Osteoblast (primary cell): Measurements from ENCODE around the gene DGKZ. TPM values are rescaled to one million over a fixed set of nuclear protein-coding genes. Genes with fewer than 3 reads are reported as not detected.
A peak's percentile ranks its signal among the peaks of the same experiment; 100 is the strongest.

Experiments used
- DNase-seq: peaks from one replicate; pipeline ENCODE4 v3.0.0; 2011; ENCODE audit warnings: low spot score, mixed read lengths; ENCODE audit not compliant: insufficient read length; ENCODE audit errors: missing footprints
- H2AFZ ChIP-seq: 2 replicates; pipeline ENCODE4 v1.6.0; 2011; ENCODE audit warnings: mild to moderate bottlenecking, low read length
- H3K27ac ChIP-seq: 2 replicates; pipeline ENCODE4 v1.5.1; 2011; ENCODE audit warnings: mild to moderate bottlenecking, low read depth, low read length, moderate library complexity
- H3K27me3 ChIP-seq: 2 replicates; pipeline ENCODE4 v1.6.0; 2012; ENCODE audit warnings: mild to moderate bottlenecking, control low read depth, inconsistent platforms, low read length, moderate library complexity; ENCODE audit not compliant: insufficient read depth
- H3K36me3 ChIP-seq: 2 replicates; pipeline ENCODE4 v1.5.1; 2011; ENCODE audit warnings: mild to moderate bottlenecking, low read length, control low read depth, moderate library complexity; ENCODE audit not compliant: insufficient read depth
- H3K4me1 ChIP-seq: 2 replicates; pipeline ENCODE4 v1.5.1; 2011; ENCODE audit warnings: mild to moderate bottlenecking, low read length, control low read depth, moderate library complexity; ENCODE audit not compliant: insufficient read depth
- H3K4me2 ChIP-seq: 2 replicates; pipeline ENCODE4 v1.6.0; 2011; ENCODE audit warnings: mild to moderate bottlenecking, low read length; ENCODE audit not compliant: insufficient read depth
- H3K4me3 ChIP-seq: fragments of 200-600 bp; sonication (generic); 3 replicates; pipeline ENCODE4 v1.5.1; 2012; ENCODE audit warnings: mild to moderate bottlenecking, low read length, inconsistent platforms; ENCODE audit not compliant: insufficient read depth
- H3K79me2 ChIP-seq: 2 replicates; pipeline ENCODE4 v1.6.0; 2012; ENCODE audit warnings: mild to moderate bottlenecking, low read length, control low read depth, inconsistent platforms; ENCODE audit not compliant: insufficient read depth
- H3K9me3 ChIP-seq: 2 replicates; pipeline ENCODE4 v1.5.1; 2011; ENCODE audit warnings: low read depth, low read length, control low read depth
- H4K20me1 ChIP-seq: 2 replicates; pipeline ENCODE4 v1.6.0; 2012; ENCODE audit warnings: mild to moderate bottlenecking, low read length, control low read depth; ENCODE audit not compliant: insufficient read depth
- total RNA-seq: library from RNA; depleted of rRNA; stranded (reverse); fragments of >200 nt; gene quantifications from 2 replicates; pipeline ENCODE4 v1.2.3, GENCODE V29; 2012
- TF ChIP-seq, protein P1 (sequence below): IDR thresholded peaks from 2 replicates; pipeline ENCODE4 v1.5.1; 2011; ENCODE audit warnings: mild to moderate bottlenecking, low read depth, low read length, moderate library complexity; ENCODE audit errors: extremely low read depth

Gene DGKZ
- total RNA-seq, 1 donor = 52.5 TPM

DNA sequence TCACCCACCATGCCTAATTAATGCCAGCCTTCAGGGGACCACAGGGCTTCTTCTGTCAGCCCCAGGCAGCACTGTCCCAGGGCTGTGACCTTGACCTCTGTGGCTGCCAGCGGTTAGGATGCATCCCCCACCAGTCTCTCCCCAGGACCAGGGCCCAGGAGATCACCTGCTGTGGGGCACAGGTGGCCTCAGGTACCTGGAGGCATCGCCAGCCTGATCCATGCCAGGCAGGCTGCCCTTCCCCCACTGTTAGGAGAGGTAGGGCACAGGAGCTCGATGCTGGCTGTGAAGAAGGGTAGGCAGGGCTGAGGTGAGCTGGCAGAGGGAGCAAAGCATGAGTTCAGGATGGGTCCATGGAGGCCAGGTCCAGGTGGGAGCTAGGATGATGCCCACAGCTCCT, 17.5 kb downstream of the DGKZ start:
- H3K9me3 ChIP-seq = no peaks in the 10 kb centered on the region
- no peak overlapping the region for H3K4me3 ChIP-seq
- H3K27me3 ChIP-seq = no peaks in the 10 kb centered on the region
- H3K4me2 ChIP-seq = no peak overlapping the region
- H3K79me2 ChIP-seq = peaks cover 41% of the 10 kb centered on the region
- H3K36me3 ChIP-seq = peaks cover 11% of the 10 kb centered on the region
- no peak overlapping the region for H2AFZ ChIP-seq
- peaks cover 24% of the 10 kb centered on the region for H4K20me1 ChIP-seq
- no peak for DNase-seq
- no peak overlapping the region for H3K27ac ChIP-seq
- TF ChIP-seq, protein P1, sequence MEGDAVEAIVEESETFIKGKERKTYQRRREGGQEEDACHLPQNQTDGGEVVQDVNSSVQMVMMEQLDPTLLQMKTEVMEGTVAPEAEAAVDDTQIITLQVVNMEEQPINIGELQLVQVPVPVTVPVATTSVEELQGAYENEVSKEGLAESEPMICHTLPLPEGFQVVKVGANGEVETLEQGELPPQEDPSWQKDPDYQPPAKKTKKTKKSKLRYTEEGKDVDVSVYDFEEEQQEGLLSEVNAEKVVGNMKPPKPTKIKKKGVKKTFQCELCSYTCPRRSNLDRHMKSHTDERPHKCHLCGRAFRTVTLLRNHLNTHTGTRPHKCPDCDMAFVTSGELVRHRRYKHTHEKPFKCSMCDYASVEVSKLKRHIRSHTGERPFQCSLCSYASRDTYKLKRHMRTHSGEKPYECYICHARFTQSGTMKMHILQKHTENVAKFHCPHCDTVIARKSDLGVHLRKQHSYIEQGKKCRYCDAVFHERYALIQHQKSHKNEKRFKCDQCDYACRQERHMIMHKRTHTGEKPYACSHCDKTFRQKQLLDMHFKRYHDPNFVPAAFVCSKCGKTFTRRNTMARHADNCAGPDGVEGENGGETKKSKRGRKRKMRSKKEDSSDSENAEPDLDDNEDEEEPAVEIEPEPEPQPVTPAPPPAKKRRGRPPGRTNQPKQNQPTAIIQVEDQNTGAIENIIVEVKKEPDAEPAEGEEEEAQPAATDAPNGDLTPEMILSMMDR = no peak
- peaks cover 33% of the 10 kb centered on the region for H3K4me1 ChIP-seq

DNA sequence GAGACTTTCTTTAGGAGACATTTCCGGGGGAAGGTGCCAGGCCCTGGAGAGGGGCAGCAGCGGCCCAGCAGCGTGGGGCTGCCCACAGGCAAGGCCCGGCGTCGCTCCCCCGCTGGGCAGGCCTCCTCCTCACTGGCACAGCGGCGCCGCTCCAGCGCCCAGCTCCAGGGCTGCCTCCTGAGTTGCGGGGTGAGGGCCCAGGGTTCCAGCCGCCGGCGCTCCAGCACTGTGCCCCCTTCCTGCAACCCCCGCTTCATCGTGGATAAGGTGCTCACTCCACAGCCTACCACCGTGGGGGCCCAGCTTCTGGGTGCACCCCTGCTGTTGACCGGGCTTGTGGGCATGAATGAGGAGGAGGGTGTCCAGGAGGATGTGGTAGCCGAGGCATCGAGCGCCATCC, 19.0 kb downstream of the DGKZ start:
- Histone ChIP-seq H3K36me3 (peaks cover 18% of the 10 kb centered on the region), H2AFZ (no peak overlapping the region), H3K4me1 (peaks cover 27% of the 10 kb centered on the region), H4K20me1 (peaks cover 26% of the 10 kb centered on the region), H3K27ac (no peak overlapping the region), H3K79me2 (peaks cover 36% of the 10 kb centered on the region), H3K4me3 (no peak overlapping the region), H3K9me3 (no peaks in the 10 kb centered on the region), H3K27me3 (no peaks in the 10 kb centered on the region), H3K4me2 (no peak overlapping the region)
- DNase-seq = no peak
- TF ChIP-seq, protein P1 = no peak

GRCh38 chr11:46366661-46367161, 19.4 kb downstream of the DGKZ start:
- H4K20me1 ChIP-seq = peaks cover 26% of the 10 kb centered on the region
- TF ChIP-seq, protein P1 = no peak
- H3K79me2 ChIP-seq = peaks cover 34% of the 10 kb centered on the region
- H3K27me3 ChIP-seq = no peaks in the 10 kb centered on the region
- no peak overlapping the region for H3K4me3 ChIP-seq
- H3K9me3 ChIP-seq = no peaks in the 10 kb centered on the region
- peaks cover 18% of the 10 kb centered on the region for H3K36me3 ChIP-seq
- no peak overlapping the region for H2AFZ ChIP-seq
- no peak overlapping the region for H3K27ac ChIP-seq
- no peak overlapping the region for H3K4me2 ChIP-seq
- peaks cover 22% of the 10 kb centered on the region for H3K4me1 ChIP-seq
- DNase-seq = no peak

GRCh38 chr11:46367244-46367915, 20.1 kb downstream of the DGKZ start:
- TF ChIP-seq, protein P1 = peak; percentile 64
- H3K4me2 ChIP-seq = no peak overlapping the region
- H3K79me2 ChIP-seq = peaks cover 27% of the 10 kb centered on the region
- no peak overlapping the region for H2AFZ ChIP-seq
- H3K36me3 ChIP-seq = peaks cover 19% of the 10 kb centered on the region
- peak; percentile 68 for DNase-seq
- H3K4me3 ChIP-seq = no peak overlapping the region
- peaks cover 16% of the 10 kb centered on the region for H3K4me1 ChIP-seq
- H3K27ac ChIP-seq = no peak overlapping the region
- H4K20me1 ChIP-seq = peaks cover 26% of the 10 kb centered on the region
- H3K9me3 ChIP-seq = no peaks in the 10 kb centered on the region
- H3K27me3 ChIP-seq = no peaks in the 10 kb centered on the region
